Testis (tissue), 3 donors: ENCODE results near the gene GMDS. TPM values are rescaled to one million over a fixed set of nuclear protein-coding genes. Genes with fewer than 3 reads are reported as not detected.

ENCODE experiments used
- DNase-seq: peaks from one replicate; pipeline ENCODE4 v3.0.0-alpha.2; 2019
- H3K27ac ChIP-seq, 2 donors: fragments of 200-600 bp; sonication (generic); one replicate each; pipeline ENCODE4 v1.5.1; 2019
- H3K27me3 ChIP-seq: fragments of 200-600 bp; sonication (generic); one replicate; pipeline ENCODE4 v1.5.1; 2019
- H3K36me3 ChIP-seq: fragments of 200-600 bp; sonication (generic); one replicate; pipeline ENCODE4 v1.5.1; 2017; ENCODE audit warnings: low read depth; ENCODE audit errors: missing control alignments
- H3K4me1 ChIP-seq: fragments of 200-600 bp; sonication (generic); one replicate; pipeline ENCODE4 v1.5.1; 2019
- H3K4me3 ChIP-seq, 2 donors: fragments of 200-600 bp; sonication (generic); one replicate each; pipeline ENCODE4 v1.5.1; 2017 to 2019
- H3K9me3 ChIP-seq: fragments of 200-600 bp; sonication (generic); one replicate; pipeline ENCODE4 v1.5.1; 2017
- CTCF ChIP-seq, 3 experiments: fragments of 450-650 bp in 2 of 3; fragments of 200-600 bp in 1 of 3; sonication (generic) in 1 of 3; IDR thresholded peaks; one replicate each; pipeline ENCODE4 v1.5.1; 2016 to 2019; ENCODE audit warnings: antibody characterized with exemption in 3 of 3, mild to moderate bottlenecking in 2 of 3, moderate library complexity in 1 of 3
- POLR2A ChIP-seq: fragments of 450-650 bp; IDR thresholded peaks from one replicate; pipeline ENCODE4 v1.6.1; 2017; ENCODE audit warnings: antibody characterized with exemption, mild to moderate bottlenecking, moderate library complexity
- WGBS, 2 donors: methylation state at CpG; one replicate each; pipeline ENCODE4 v1.1.5; 2018; 5-methylcytosine and 5-hydroxymethylcytosine counted together
- intact Hi-C: fragments of 100-400 bp; cut with DNase I; formaldehyde crosslinking; loops from one replicate; pipeline ENCODE4 v1.15.1; 2023; ENCODE audit warnings: low total_unique reads
- polyA plus RNA-seq: library from polyadenylated mRNA; stranded (reverse); fragments of 350-450 nt; fragmentation: Illumina TruSeq; extraction: RNeasy Lipid Tissue Mini Kit (QIAGEN cat#74804); gene quantifications from one replicate; pipeline ENCODE4 v1.2.3, GENCODE V29; 2014; ENCODE audit warnings: low read depth, low replicate concordance; ENCODE audit not compliant: insufficient read depth
- total RNA-seq, 2 donors: library from RNA; depleted of rRNA; stranded (reverse); fragments of >200 nt; gene quantifications; one replicate each; pipeline ENCODE4 v1.2.3, GENCODE V29; 2016

Gene GMDS
- total and polyA plus RNA-seq, 3 donors from 2014 or later, result 19.6 to 31.1 (median 22.2) TPM

GRCh38 chr6:2099870-2100269 is 145.5 kb downstream of the GMDS start:
- no peak overlapping the region for H3K27ac ChIP-seq
- TF ChIP-seq POLR2A (no peak), CTCF (IDR thresholded peaks at IDR 0.05) (no peak)
- H3K9me3 ChIP-seq, result no peaks in the 10 kb centered on the region
- H3K36me3 ChIP-seq, result no peaks in the 10 kb centered on the region
- no peak for DNase-seq
- no peaks in the 10 kb centered on the region for H3K27me3 ChIP-seq
- no peaks in the 10 kb centered on the region for H3K4me1 ChIP-seq
- no peak overlapping the region for H3K4me3 ChIP-seq
- intact Hi-C loops, result loop anchor here (5.0 kb wide), 1 partner anchor 493 kb away; the partner anchor contains the start of gene FOXC1

- intact Hi-C loops, result no loop called here
Observed at GRCh38 chr6:2097464-2097863, 147.9 kb downstream of the GMDS start.

GRCh38 chr6:2094642-2095041 is 150.8 kb downstream of the GMDS start:
- no peaks in the 10 kb centered on the region for H3K27me3 ChIP-seq
- WGBS, 2 donors, result 88 to 89% methylated on average over 2 of the region's 2 CpGs

More at GRCh38 chr6:2097464-2097863, 147.9 kb downstream of the GMDS start:
- no peak overlapping the region for H3K4me3 ChIP-seq
- no peaks in the 10 kb centered on the region for H3K9me3 ChIP-seq
- H3K27me3 ChIP-seq, result no peaks in the 10 kb centered on the region
- H3K4me1 ChIP-seq, result no peaks in the 10 kb centered on the region
- TF ChIP-seq POLR2A, result no peak
- no peak for TF ChIP-seq CTCF (IDR thresholded peaks at IDR 0.05)
- no peak for DNase-seq
- WGBS, 2 donors, result 88 to 93% methylated on average over 3 of the region's 3 CpGs
- H3K27ac ChIP-seq, result no peak overlapping the region
- H3K36me3 ChIP-seq, result no peaks in the 10 kb centered on the region

GRCh38 chr6:2086326-2086965 is 159.0 kb downstream of the GMDS start:
- no peaks in the 10 kb centered on the region for H3K4me1 ChIP-seq
- H3K36me3 ChIP-seq, result no peaks in the 10 kb centered on the region
- H3K27ac ChIP-seq, result no peak overlapping the region
- DNase-seq, result no peak
- no peaks in the 10 kb centered on the region for H3K9me3 ChIP-seq
- no peaks in the 10 kb centered on the region for H3K27me3 ChIP-seq
- no peak overlapping the region for H3K4me3 ChIP-seq
- intact Hi-C loops, result no loop called here
- TF ChIP-seq CTCF (IDR thresholded peaks at IDR 0.05), result no peak
- TF ChIP-seq POLR2A, result no peak
- WGBS, 2 donors, result 85 to 87% methylated on average over 7 of the region's 7 CpGs

More at GRCh38 chr6:2094642-2095041, 150.8 kb downstream of the GMDS start:
- Histone ChIP-seq H3K9me3 (no peaks in the 10 kb centered on the region), H3K36me3 (no peaks in the 10 kb centered on the region), H3K4me3 (no peak overlapping the region), H3K27ac (no peak overlapping the region), H3K4me1 (no peaks in the 10 kb centered on the region)
- DNase-seq, result no peak
- intact Hi-C loops, result no loop called here
- no peak for TF ChIP-seq POLR2A
- no peak for TF ChIP-seq CTCF (IDR thresholded peaks at IDR 0.05)

GRCh38 chr6:2085657-2086056 is 159.7 kb downstream of the GMDS start:
- WGBS, 2 donors, result 98% methylated on average over 4 of the region's 4 CpGs
- no peaks in the 10 kb centered on the region for H3K27me3 ChIP-seq
- H3K27ac ChIP-seq, result no peak overlapping the region
- intact Hi-C loops, result no loop called here
- no peaks in the 10 kb centered on the region for H3K36me3 ChIP-seq
- H3K4me3 ChIP-seq, result no peak overlapping the region
- no peak for TF ChIP-seq CTCF (IDR thresholded peaks at IDR 0.05)
- no peak for TF ChIP-seq POLR2A
- DNase-seq, result no peak
- H3K9me3 ChIP-seq, result no peaks in the 10 kb centered on the region
- H3K4me1 ChIP-seq, result no peaks in the 10 kb centered on the region
